T-helper 2 cell treated with Interferon-gamma antibody and Interleukin-4, amounts not matched to agents 5 μg/mL and 100 μg/mL, for 36 hours (primary cell): ENCODE measurements around the gene SPTBN5.

Experiments used
- DNase-seq: peaks from one replicate; pipeline ENCODE4 v3.0.0; 2021; ENCODE audit warnings: low spot score
- H3K27ac Mint-ChIP-seq: one replicate; pipeline ENCODE4 v1.8.0; 2021; ENCODE audit warnings: mild to moderate bottlenecking, mixed read lengths
- H3K27me3 Mint-ChIP-seq: one replicate; pipeline ENCODE4 v1.8.0; 2021; ENCODE audit warnings: low read depth, mixed read lengths
- H3K36me3 Mint-ChIP-seq: one replicate; pipeline ENCODE4 v1.8.0; 2021; ENCODE audit warnings: low read depth, mixed read lengths
- H3K4me1 Mint-ChIP-seq: one replicate; pipeline ENCODE4 v1.8.0; 2021; ENCODE audit warnings: low read depth, mixed read lengths
- H3K4me3 Mint-ChIP-seq: one replicate; pipeline ENCODE4 v1.8.0; 2022; ENCODE audit warnings: mild to moderate bottlenecking, moderate library complexity, mixed read lengths
- H3K9me3 Mint-ChIP-seq: one replicate; pipeline ENCODE4 v1.8.0; 2021; ENCODE audit warnings: mixed read lengths

The SPTBN5 gene

GRCh38 chr15:41825145-41825544 lies 68.7 kb downstream of the SPTBN5 start:
- Mint-ChIP-seq H3K36me3 (peaks cover 25% of the 10 kb centered on the region), H3K9me3 (no peaks in the 10 kb centered on the region), H3K4me3 (no peak overlapping the region), H3K27ac (no peak overlapping the region), H3K4me1 (peaks cover 15% of the 10 kb centered on the region), H3K27me3 (no peaks in the 10 kb centered on the region)
- no peak for DNase-seq

GRCh38 chr15:41824062-41824745 lies 69.6 kb downstream of the SPTBN5 start:
- Mint-ChIP-seq H3K4me3 (no peak overlapping the region), H3K27ac (no peak overlapping the region), H3K4me1 (peaks cover 11% of the 10 kb centered on the region), H3K27me3 (no peaks in the 10 kb centered on the region), H3K9me3 (no peaks in the 10 kb centered on the region), H3K36me3 (peaks cover 25% of the 10 kb centered on the region)
- no peak for DNase-seq

GRCh38 chr15:41823502-41823901 lies 70.4 kb downstream of the SPTBN5 start:
- no peaks in the 10 kb centered on the region for H3K27me3 Mint-ChIP-seq
- peaks cover 25% of the 10 kb centered on the region for H3K36me3 Mint-ChIP-seq
- no peaks in the 10 kb centered on the region for H3K9me3 Mint-ChIP-seq
- H3K4me1 Mint-ChIP-seq = peaks cover 5% of the 10 kb centered on the region
- H3K4me3 Mint-ChIP-seq = no peak overlapping the region
- DNase-seq = no peak
- H3K27ac Mint-ChIP-seq = no peak overlapping the region

DNA sequence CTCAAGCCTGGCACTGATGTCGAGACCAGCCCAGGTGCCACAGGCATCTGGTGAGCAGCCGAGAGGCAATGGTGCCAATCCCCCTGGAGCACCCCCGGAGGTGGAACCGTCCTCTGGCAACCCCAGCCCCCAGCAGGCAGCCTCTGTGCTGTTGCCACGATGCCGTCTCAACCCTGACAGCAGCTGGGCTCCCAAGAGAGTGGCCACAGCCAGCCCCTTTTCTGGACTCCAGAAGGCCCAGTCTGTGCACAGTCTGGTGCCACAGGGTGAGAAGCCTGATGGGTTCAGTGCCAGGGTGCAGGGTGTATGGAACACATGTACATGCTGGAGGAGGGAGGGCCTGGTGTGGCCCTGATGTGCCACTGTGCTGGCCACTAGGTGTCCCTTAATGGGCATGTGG lies 70.9 kb downstream of the SPTBN5 start:
- no peak for DNase-seq
- H3K36me3 Mint-ChIP-seq = peaks cover 29% of the 10 kb centered on the region
- no peak overlapping the region for H3K4me3 Mint-ChIP-seq
- H3K4me1 Mint-ChIP-seq = peaks cover 3% of the 10 kb centered on the region
- H3K27me3 Mint-ChIP-seq = no peaks in the 10 kb centered on the region
- no peak overlapping the region for H3K27ac Mint-ChIP-seq
- H3K9me3 Mint-ChIP-seq = no peaks in the 10 kb centered on the region

DNA sequence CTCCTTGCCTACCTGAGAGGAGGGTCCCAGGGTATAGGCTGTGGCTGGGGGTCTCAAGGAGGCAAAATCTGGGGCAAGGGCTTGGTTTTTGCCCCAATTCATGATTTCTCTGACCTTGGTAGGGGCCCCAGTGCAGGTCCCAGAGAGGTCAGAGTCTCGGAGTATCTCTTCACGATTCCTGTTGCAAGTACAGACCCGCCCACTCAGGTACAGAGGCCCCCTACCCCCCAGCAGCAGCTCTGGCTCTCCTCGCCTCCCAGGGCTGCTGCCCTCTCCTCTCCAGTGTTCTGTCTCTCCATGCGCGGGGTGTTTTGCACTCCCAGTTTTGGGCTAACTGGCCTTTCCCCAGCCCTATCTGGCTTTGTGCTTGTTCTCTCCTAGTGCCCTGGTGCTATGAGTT lies 71.4 kb downstream of the SPTBN5 start:
- no peak overlapping the region for H3K4me3 Mint-ChIP-seq
- peaks cover 32% of the 10 kb centered on the region for H3K36me3 Mint-ChIP-seq
- H3K4me1 Mint-ChIP-seq = peaks cover 2% of the 10 kb centered on the region
- H3K27me3 Mint-ChIP-seq = no peaks in the 10 kb centered on the region
- no peak overlapping the region for H3K27ac Mint-ChIP-seq
- no peaks in the 10 kb centered on the region for H3K9me3 Mint-ChIP-seq
- no peak for DNase-seq

GRCh38 chr15:41821831-41822230 lies 72.0 kb downstream of the SPTBN5 start:
- DNase-seq = no peak
- Mint-ChIP-seq H3K4me1 (peaks cover 2% of the 10 kb centered on the region), H3K27me3 (no peaks in the 10 kb centered on the region), H3K9me3 (no peaks in the 10 kb centered on the region), H3K27ac (no peak overlapping the region), H3K4me3 (no peak overlapping the region), H3K36me3 (peaks cover 36% of the 10 kb centered on the region)

DNA sequence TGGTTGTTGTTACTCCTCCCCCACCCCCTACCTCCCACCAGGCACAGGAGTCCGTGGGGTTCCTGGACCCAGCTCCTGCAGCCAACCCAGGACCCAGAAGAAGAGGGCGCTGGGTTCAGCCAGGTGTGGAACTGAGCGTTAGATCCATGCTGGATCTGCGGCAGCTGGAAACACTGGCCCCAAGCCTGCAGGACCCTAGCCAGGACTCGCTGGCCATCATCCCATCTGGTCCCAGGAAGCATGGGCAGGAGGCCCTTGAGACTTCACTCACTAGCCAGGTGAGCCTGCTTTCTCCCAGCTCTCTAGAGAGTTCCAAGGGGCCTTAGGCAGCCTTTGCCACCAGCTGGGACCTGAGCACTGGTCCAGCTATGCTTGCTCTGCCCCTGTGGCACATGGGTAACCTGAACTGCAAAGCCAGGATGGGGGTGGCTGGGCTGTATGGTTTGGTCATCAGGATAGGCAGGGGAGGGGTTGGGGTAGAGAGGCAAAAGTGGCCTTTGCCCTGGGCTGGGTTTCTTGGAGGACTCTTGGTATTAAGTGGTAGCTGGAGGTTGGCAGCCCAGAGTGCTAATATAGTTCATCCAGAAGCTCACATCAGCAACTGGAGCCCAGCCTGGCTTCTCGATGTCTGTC lies 72.9 kb downstream of the SPTBN5 start:
- Mint-ChIP-seq H3K36me3 (peaks cover 32% of the 10 kb centered on the region), H3K4me3 (no peak overlapping the region), H3K27me3 (no peaks in the 10 kb centered on the region), H3K27ac (no peak overlapping the region), H3K9me3 (no peaks in the 10 kb centered on the region), H3K4me1 (no peaks in the 10 kb centered on the region)
- DNase-seq = no peak

- Mint-ChIP-seq H3K27ac (no peak overlapping the region), H3K4me1 (no peaks in the 10 kb centered on the region), H3K27me3 (no peaks in the 10 kb centered on the region), H3K4me3 (no peak overlapping the region), H3K9me3 (no peaks in the 10 kb centered on the region), H3K36me3 (peaks cover 31% of the 10 kb centered on the region)
- no peak for DNase-seq
Observed at GRCh38 chr15:41819455-41820050, 74.3 kb downstream of the SPTBN5 start.

DNA sequence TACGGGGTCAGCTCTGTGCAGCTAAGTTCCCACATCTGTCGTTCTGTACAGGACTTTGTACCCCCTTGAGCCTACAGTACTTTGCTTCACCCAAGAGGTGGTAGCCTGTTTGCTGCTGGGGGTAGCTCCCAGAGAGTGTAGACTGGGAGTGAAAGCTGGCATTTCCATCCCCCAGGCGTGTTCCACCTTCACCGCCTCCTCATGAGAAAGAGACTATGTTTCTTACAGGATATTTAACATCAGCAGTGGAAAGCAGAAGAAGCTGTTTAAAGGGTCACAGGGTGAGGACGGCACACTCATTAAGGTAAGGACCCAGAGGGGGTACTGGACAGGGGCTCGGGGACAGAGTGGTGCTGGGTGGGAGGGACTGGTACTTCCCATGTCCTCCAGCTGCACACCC lies 76.1 kb downstream of the SPTBN5 start:
- Mint-ChIP-seq H3K4me1 (no peaks in the 10 kb centered on the region), H3K27me3 (no peaks in the 10 kb centered on the region), H3K4me3 (no peak overlapping the region), H3K36me3 (peaks cover 30% of the 10 kb centered on the region), H3K27ac (no peak overlapping the region), H3K9me3 (no peaks in the 10 kb centered on the region)
- DNase-seq = no peak

DNA sequence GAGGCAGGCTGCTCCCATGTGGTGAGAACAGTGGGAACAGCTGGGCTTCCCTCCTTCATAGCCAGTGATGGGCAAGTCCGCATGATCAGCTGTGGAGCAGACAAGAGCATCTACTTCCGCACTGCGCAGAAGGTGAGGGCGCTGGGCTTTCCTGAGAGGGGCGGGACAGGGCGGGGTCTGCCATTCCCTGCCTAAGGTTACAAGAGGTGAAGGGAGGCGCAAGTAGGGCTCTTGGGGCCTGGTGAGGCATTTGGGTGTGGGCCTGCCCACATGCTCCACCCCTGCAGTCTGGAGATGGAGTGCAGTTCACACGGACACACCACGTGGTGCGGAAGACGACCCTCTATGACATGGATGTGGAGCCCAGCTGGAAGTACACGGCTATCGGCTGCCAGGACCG lies 76.5 kb downstream of the SPTBN5 start:
- no peaks in the 10 kb centered on the region for H3K27me3 Mint-ChIP-seq
- peaks cover 28% of the 10 kb centered on the region for H3K36me3 Mint-ChIP-seq

GRCh38 chr15:41816788-41817187 lies 77.1 kb downstream of the SPTBN5 start:
- no peak for DNase-seq
- Mint-ChIP-seq H3K4me3 (no peak overlapping the region), H3K36me3 (peaks cover 29% of the 10 kb centered on the region), H3K4me1 (peaks cover 7% of the 10 kb centered on the region), H3K27me3 (no peaks in the 10 kb centered on the region), H3K9me3 (no peaks in the 10 kb centered on the region), H3K27ac (no peak overlapping the region)

More for the DNA sequence above, 76.5 kb downstream of the SPTBN5 start:
- no peak overlapping the region for H3K4me3 Mint-ChIP-seq
- H3K9me3 Mint-ChIP-seq = no peaks in the 10 kb centered on the region
- H3K27ac Mint-ChIP-seq = no peak overlapping the region
- H3K4me1 Mint-ChIP-seq = peaks cover 2% of the 10 kb centered on the region
- no peak for DNase-seq

DNA sequence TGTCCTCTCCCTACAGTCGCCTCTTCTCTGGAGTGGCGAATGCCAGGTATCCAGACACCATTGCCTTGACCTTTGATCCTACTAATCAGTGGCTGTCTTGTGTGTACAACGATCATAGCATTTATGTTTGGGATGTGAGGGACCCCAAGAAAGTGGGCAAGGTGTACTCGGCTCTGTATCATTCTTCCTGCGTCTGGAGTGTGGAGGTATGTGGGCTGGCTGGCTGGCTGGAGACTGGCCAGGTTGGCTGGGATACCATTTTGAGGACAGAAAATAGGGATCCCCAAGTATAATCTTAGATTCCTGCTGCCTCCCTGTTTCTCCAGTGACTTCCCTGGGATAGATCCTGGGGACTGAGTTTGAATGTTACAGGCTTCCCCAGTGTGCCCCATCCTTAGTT lies 79.3 kb downstream of the SPTBN5 start:
- no peak overlapping the region for H3K4me3 Mint-ChIP-seq
- peaks cover 24% of the 10 kb centered on the region for H3K4me1 Mint-ChIP-seq
- H3K27ac Mint-ChIP-seq = no peak overlapping the region
- no peaks in the 10 kb centered on the region for H3K9me3 Mint-ChIP-seq
- peaks cover 24% of the 10 kb centered on the region for H3K36me3 Mint-ChIP-seq
- no peaks in the 10 kb centered on the region for H3K27me3 Mint-ChIP-seq
- no peak for DNase-seq

GRCh38 chr15:41813426-41813825 lies 80.4 kb downstream of the SPTBN5 start:
- Mint-ChIP-seq H3K4me1 (peaks cover 24% of the 10 kb centered on the region), H3K27me3 (no peaks in the 10 kb centered on the region), H3K4me3 (no peak overlapping the region), H3K36me3 (peaks cover 18% of the 10 kb centered on the region), H3K9me3 (no peaks in the 10 kb centered on the region), H3K27ac (no peak overlapping the region)
- DNase-seq = no peak

- peaks cover 24% of the 10 kb centered on the region for H3K4me1 Mint-ChIP-seq
- H3K4me3 Mint-ChIP-seq = no peak overlapping the region
- no peak overlapping the region for H3K27ac Mint-ChIP-seq
- H3K27me3 Mint-ChIP-seq = no peaks in the 10 kb centered on the region
- peaks cover 14% of the 10 kb centered on the region for H3K36me3 Mint-ChIP-seq
- DNase-seq = no peak
- H3K9me3 Mint-ChIP-seq = no peaks in the 10 kb centered on the region
Observed at GRCh38 chr15:41812820-41813375, 81.0 kb downstream of the SPTBN5 start.
